ENCODE data around the gene NDUFA8.

Gene NDUFA8

GRCh38 chr9:122159026-122159924 lies at the start of gene NDUFA8, which contains the start of gene MORN5:
Gene NDUFA8, minus strand, starts transcription at chr9:122159779. Its CDS starts 102 bp downstream, at chr9:122159677.
Gene MORN5, plus strand, starts transcription at chr9:122159908. Its CDS starts 65 bp downstream, at chr9:122159973.
- DNase-seq, result peak; percentile 93

- DNase-seq, result no peak
These were observed 47.5 kb upstream of the NDUFA8 start for GRCh38 chr9:122207096-122207495.

GRCh38 chr9:122206118-122207046 lies 46.8 kb upstream of the NDUFA8 start:
- no peak for DNase-seq

- DNase-seq, result no peak
These were observed 45.6 kb upstream of the NDUFA8 start for GRCh38 chr9:122205176-122205575.

GRCh38 chr9:122204491-122204890 lies 44.9 kb upstream of the NDUFA8 start:
- no peak for DNase-seq

DNA sequence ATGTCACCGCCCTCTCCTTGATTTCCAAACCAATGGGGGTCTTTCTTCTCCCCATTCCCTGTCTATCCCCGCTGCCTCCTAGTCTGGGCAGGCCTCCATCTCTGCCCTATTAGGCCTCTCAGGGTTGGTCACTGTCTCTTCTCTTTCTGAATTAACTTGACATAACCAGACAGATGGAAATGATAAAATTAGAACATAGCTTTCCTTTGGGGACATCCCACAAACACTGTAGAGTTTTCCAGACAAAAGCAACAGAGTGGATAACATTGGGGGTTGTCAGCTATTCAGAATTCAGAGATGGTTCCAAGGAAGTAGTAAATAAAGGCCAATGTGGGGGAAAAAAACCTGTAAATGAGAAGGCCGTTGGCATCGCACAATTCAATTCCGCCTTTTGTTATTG lies 44.5 kb upstream of the NDUFA8 start:
- DNase-seq, result no peak

DNA sequence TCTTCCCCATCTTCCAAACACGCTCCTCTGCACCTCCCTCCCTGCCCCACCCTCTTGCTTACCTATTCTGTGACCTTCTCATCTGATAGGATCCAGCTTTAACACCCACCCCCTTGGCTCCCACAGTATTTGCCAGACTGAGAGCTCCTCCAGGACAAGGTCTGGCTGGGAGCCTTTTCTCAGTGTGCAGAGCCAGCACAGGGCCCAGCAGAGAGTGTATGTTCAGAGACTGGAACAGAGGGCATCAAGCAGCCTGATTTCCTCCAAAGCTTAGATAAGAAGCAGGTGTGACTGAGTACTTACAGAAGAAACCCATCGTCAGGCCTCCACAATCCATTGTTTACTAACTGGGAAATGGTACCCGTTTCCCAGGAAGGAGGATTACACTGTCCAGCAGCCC lies 42.5 kb upstream of the NDUFA8 start:
- DNase-seq, result no peak

DNA sequence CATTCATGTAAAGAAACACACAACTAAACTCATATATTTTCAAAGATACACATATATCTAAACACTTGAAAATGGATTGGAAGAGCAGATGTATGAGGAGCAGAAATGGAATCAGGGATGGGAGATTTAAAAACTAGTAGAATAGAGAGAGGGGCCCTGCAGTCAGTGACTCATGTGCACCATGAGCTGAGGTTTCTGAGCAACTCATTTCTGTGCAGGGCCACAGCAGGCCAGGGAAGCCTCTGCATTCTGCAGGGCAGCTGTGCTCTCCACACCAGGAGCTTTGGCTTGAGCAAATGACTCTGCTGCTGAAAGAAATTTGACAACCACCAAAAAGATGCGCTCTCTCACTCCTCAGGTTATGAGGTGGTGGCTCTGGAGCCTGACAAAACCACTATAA lies 42.1 kb upstream of the NDUFA8 start:
- DNase-seq, result no peak

GRCh38 chr9:122200960-122201595 lies 41.5 kb upstream of the NDUFA8 start:
- DNase-seq, result no peak

DNA sequence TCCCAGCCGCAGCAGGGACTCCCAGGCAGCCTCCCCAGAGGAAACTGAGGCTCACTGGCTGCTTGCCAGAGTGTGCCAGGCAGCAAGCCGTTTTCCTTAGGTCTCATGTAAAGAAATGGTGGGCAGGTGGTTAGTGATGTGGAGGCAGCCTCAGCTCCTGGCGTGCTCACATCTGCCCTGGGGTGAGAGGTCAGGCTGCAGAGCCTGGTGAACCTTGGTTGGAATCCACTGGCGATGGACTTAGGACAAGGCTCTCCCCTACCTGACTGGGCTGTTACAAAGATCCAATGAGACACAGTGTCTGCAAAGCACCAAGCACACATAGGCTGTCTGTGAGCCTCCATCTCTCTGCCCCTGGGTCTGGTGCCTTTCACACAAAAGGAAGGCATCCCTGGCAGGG lies 38.3 kb upstream of the NDUFA8 start:
- DNase-seq, result no peak

GRCh38 chr9:122197426-122197825 lies 37.8 kb upstream of the NDUFA8 start:
- no peak for DNase-seq

DNA sequence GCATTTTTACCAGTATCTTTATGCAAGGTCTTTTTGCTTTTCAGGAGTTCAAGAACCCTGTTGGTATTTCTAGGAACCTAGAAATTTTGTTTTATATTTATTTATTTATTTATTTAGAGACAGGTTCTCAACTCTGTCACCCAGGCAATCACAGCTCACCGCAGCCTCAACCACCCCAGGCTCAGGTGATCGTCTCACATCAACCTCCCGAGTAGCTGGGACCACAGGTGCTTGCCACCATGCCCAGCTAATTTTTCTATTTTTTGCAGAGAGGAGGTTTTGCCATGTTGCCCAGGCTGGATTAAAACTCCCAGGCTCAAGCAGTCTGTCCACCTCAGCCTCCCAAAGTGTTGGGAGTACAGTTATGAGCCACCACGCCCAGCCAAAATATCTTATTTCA lies 36.3 kb upstream of the NDUFA8 start:
- no peak for DNase-seq

DNA sequence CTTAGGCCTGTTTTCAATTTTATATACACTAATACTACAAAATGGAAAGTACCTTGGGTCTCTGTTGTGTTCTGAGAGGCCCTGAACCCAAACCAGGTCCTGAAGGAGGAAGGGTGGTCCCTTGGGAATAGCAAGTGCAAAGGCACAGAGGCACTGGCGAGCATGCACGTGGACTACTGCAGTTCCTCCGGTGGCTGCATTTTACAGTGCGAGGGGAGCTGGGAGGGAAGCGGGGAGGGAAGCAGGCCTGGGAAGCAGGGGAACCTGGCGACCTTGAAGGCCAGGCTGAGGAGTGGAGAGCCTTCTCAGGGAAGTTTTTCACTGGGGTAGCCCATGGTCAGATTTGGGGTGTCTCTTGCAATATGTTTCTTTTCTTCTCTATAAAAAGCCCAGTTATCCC lies 34.1 kb upstream of the NDUFA8 start:
- no peak for DNase-seq

DNA sequence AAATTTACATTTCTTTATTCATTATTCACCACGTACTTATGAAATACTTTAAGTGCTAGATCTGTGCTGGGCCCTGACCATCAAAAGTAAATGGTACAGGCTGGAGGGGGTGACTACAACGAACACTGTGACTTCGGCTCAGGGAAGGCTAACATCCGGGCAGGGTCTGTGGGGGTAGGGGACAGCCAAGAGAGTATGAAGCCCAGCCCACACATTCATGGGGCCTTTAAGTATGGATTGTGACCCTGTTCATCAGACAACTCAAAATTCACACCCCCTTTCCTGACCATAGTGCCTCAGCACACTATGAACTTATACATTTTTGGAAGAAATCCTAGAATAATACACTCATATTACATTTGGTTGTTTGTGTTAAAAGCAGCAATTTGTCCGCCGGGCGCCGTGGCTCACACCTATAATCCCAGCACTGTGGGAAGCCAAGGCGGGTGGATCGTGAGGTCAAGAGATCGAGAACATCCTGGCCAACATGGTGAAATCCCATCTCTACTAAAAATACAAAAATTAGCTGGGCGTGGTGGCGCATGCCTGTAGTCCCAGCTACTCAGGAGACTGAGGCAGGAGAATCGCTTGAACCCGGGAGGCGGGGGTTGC lies 33.4 kb upstream of the NDUFA8 start:
- DNase-seq, result no peak

DNA sequence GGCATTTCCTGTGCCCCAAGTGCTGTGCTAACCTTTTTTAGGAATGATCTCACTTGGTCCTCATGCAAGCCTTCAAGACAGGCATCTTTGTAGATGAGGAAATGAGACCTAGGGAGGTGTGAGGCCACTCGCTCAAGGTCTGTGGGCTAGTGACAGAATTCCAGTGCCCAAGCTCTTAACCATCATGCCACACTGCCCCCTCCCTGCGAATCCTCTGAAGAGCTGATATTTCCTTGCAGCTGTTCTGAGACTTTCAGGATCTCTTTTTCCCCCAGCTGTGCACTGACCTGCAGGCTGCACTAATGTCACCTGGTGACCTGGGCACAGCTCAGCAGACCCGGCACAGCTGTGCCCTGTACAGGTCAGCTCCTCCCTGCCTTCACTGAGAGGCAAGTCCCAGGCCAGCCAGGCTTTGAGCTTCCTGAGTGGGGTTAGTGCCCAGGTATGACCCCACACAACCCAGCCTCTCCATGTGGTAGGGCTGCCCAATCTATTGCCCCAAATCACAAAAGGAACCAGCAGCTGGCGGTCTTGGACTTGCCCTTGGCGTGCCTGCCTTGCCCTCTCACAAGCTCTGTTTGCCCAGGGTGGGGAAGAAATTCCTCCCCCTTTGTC lies 32.8 kb upstream of the NDUFA8 start:
- no peak for DNase-seq

- DNase-seq, result no peak
These were observed 32.0 kb upstream of the NDUFA8 start for GRCh38 chr9:122191584-122191983.

DNA sequence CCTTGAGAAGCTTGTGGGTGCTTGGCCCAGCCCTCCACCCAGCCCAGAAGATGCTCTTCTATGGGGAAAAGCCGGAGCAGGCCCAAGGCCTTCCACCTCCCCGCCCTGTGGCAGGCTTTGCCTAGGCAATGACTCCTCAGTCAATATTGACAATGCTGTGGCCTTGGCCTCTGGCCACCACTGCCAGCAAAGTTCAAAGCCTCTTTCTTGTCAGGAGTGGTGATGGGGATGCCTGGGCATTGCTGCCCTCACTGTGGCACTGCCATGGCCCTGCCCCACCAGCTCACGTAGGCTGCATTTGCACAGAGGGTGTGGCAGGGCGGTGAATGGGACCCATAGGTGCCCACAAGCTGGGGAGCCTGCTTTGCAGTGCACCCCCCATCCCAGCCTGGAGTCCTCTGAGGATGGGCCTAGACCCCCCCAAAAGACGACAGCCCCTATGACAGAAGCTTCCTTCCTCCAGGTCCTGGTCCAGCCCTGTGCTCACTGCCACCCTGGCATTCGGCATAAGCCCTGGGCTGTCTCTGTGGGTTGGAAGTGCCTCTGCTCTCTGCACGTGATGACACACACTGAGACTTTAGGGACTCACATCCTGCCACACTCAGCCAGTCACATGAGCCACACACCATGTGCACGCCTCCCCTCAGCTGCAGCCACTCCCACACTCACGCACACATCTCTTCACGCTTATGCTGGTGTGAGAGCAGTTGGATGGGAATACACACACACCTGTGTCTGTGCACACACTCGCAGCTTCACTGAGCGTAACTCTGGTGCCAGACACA lies 31.2 kb upstream of the NDUFA8 start:
- no peak for DNase-seq

- DNase-seq, result no peak
These were observed 28.8 kb upstream of the NDUFA8 start for GRCh38 chr9:122188369-122188768.

DNA sequence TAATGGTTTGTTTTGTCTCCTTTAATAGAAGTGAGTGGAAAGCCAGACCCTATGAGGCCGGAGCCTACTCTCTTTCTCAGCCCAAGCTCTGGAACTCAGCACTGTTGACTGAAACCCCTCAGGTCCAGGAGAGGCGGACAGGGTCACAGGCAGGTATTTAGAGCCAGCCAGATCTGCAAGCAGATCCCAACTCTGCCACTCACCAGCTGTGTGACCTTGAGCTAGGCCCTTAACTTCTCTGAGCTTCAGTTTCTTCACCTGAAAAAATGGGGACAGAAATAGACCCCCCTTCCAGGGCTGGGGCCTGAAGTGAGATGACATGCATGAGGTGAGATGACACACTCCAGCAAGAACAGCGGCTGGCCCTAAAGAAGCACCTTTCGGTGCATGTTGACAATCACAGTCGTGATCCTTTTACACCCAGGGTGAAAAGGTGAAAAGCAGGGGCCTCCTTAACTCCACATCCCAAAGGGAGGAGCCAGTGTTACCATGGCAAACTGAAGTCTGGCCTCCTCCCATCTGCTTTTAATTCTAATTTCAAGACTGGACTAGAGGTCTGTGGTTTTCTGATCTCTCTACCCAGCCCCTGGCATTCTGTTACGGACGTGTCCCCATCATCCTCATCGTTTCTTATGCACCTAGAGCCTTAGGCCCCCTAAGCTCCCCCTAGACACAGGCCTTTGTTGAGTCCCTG lies 27.3 kb upstream of the NDUFA8 start:
- no peak for DNase-seq

- DNase-seq, result no peak
These were observed 26.7 kb upstream of the NDUFA8 start for GRCh38 chr9:122186301-122186700.

GRCh38 chr9:122184551-122184950 lies 25.0 kb upstream of the NDUFA8 start:
- no peak for DNase-seq
